Left lung (tissue), 14 donors: ENCODE measurements around the gene OR51A2. TPM values are rescaled to one million over a fixed set of nuclear protein-coding genes. Genes with fewer than 3 reads are reported as not detected.
"Not testable (repeated sequence)": the region's sequence is repeated elsewhere in the genome, so short reads cannot be mapped to it uniquely, and the experiment has no call there.

Source experiments
- ATAC-seq: fragments of 200-7000 bp; cut with Tn5 transposase; one replicate; pipeline ENCODE4 v1.9.1; 2020; ENCODE audit warnings: moderate library complexity
- DNase-seq, 4 donors: peaks; one replicate each; pipeline ENCODE4 v3.0.0-alpha.2; 2013 to 2020
- H3K27ac ChIP-seq, 2 donors: fragments of 200-600 bp; sonication (generic) in 1 of 2; one replicate each; pipeline versions ENCODE4 v1.5.0 to v1.8.0; 2020 to 2021
- H3K27me3 ChIP-seq, 2 donors: fragments of 200-600 bp; sonication (generic) in 1 of 2; one replicate each; pipeline versions ENCODE4 v1.5.0 to v1.8.0; 2020 to 2021
- H3K36me3 ChIP-seq, 2 donors: fragments of 200-600 bp; sonication (generic) in 1 of 2; one replicate each; pipeline versions ENCODE4 v1.5.0 to v1.8.0; 2020 to 2021
- H3K4me1 ChIP-seq, 2 donors: fragments of 200-600 bp; one replicate each; pipeline ENCODE4 v1.8.0; 2021
- H3K4me3 ChIP-seq, 2 donors: fragments of 200-600 bp; sonication (generic) in 1 of 2; one replicate each; pipeline versions ENCODE4 v1.5.0 to v1.8.0; 2020 to 2021; ENCODE audit warnings: mild to moderate bottlenecking in 1 of 2
- H3K9me3 ChIP-seq, 2 donors: fragments of 200-600 bp; sonication (generic) in 1 of 2; one replicate each; pipeline versions ENCODE4 v1.5.0 to v1.8.0; 2020 to 2021
- intact Hi-C, 2 donors: fragments of 100-400 bp; cut with DNase I; formaldehyde crosslinking; loops; one replicate each; pipeline versions ENCODE4 v1.11.2 to v1.14.2; 2022
- long read RNA-seq, 12 donors: library from polyadenylated mRNA in 2 of 12; unstranded in 2 of 12; transcript quantifications; one replicate each; pipeline ENCODE4 v2.0.0 and lab custom pipeline, GENCODE V29; 2019 to 2026
- polyA plus RNA-seq, 6 donors: library from polyadenylated mRNA; unstranded; fragments of 120-200 nt; gene quantifications; one replicate each; pipeline ENCODE4 v1.2.1, GENCODE V29; 2013; ENCODE audit not compliant: insufficient read length in 6 of 6
- total RNA-seq, 2 donors: library from RNA; stranded (reverse); fragmentation: NEBNext Ultra II Directional; extraction: Animal tissue kit (Norgen Biotek cat#: 25700); gene quantifications; one replicate each; pipeline ENCODE4 v1.2.1, GENCODE V29; 2021
- TF ChIP-seq, protein P1 (sequence below), 2 donors: fragments of 200-600 bp; sonication (generic) in 1 of 2; IDR thresholded peaks; one replicate each; pipeline versions ENCODE4 v1.5.0 to v1.8.0; 2021; ENCODE audit warnings: antibody characterized with exemption in 2 of 2
- donor health status: DM: no; HTN: yes; CAD: no.
- donor health status: DM: no; HTN: no; CAD: no.

Gene OR51A2, protein sequence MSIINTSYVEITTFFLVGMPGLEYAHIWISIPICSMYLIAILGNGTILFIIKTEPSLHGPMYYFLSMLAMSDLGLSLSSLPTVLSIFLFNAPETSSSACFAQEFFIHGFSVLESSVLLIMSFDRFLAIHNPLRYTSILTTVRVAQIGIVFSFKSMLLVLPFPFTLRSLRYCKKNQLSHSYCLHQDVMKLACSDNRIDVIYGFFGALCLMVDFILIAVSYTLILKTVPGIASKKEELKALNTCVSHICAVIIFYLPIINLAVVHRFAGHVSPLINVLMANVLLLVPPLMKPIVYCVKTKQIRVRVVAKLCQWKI
- total RNA-seq (not detected), polyA plus RNA-seq (not detected)
- long read RNA-seq, donor 1: 0 reads
- long read RNA-seq, donor 2: 0 reads
- long read RNA-seq, donor 3: 0 reads
- long read RNA-seq, donor 4: 0 reads
- long read RNA-seq, donor 5: 0 reads
- long read RNA-seq, donor 6: 0 reads
- long read RNA-seq, donor 7: 0 reads
- long read RNA-seq, donor 8: 0 reads
- long read RNA-seq, donor 9: 0 reads
- long read RNA-seq, donor 10: 0 reads
- long read RNA-seq, donor 11: 0 reads
- long read RNA-seq, donor 12: 0 reads

GRCh38 chr11:4955613-4956012 is at the start of gene OR51A2:
Gene OR51A2, minus strand, starts transcription at chr11:4955713. Its CDS starts 0 bp downstream, at chr11:4955713.
- H3K27me3 ChIP-seq, H3K4me1 ChIP-seq, H3K27ac ChIP-seq, H3K9me3 ChIP-seq, ATAC-seq, H3K36me3 ChIP-seq, intact Hi-C loops, H3K4me3 ChIP-seq, DNase-seq: not testable (repeated sequence)

GRCh38 chr11:5004424-5005274 is 49.1 kb upstream of the OR51A2 start:
- Histone ChIP-seq H3K27ac (no peak overlapping the region), H3K4me3 (no peak overlapping the region), H3K27me3 (no peaks in the 10 kb centered on the region), H3K9me3 (no peaks in the 10 kb centered on the region), H3K4me1 (no peaks in the 10 kb centered on the region), H3K36me3 (no peaks in the 10 kb centered on the region)
- ATAC-seq: peak; percentile 76
- TF ChIP-seq, protein P1, sequence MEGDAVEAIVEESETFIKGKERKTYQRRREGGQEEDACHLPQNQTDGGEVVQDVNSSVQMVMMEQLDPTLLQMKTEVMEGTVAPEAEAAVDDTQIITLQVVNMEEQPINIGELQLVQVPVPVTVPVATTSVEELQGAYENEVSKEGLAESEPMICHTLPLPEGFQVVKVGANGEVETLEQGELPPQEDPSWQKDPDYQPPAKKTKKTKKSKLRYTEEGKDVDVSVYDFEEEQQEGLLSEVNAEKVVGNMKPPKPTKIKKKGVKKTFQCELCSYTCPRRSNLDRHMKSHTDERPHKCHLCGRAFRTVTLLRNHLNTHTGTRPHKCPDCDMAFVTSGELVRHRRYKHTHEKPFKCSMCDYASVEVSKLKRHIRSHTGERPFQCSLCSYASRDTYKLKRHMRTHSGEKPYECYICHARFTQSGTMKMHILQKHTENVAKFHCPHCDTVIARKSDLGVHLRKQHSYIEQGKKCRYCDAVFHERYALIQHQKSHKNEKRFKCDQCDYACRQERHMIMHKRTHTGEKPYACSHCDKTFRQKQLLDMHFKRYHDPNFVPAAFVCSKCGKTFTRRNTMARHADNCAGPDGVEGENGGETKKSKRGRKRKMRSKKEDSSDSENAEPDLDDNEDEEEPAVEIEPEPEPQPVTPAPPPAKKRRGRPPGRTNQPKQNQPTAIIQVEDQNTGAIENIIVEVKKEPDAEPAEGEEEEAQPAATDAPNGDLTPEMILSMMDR (IDR thresholded peaks at IDR 0.05): peak; percentile 25 to 42
- intact Hi-C loops: loop anchor here in 1 of 2 donors (5.0 kb wide), 1 partner anchor 362 kb away; the partner anchor contains the start of gene OR51E1
- peak in 3 of 4 donors; percentile 30 to 67 (median 38) for DNase-seq

GRCh38 chr11:4994551-4994950 is 39.0 kb upstream of the OR51A2 start, which contains the start of gene OR51L1:
Gene OR51L1, plus strand, starts transcription at chr11:4994851. Its CDS starts 4,132 bp downstream, at chr11:4998983.
- Histone ChIP-seq H3K4me1 (no peaks in the 10 kb centered on the region), H3K27ac (no peak within 1 kb of the TSS), H3K4me3 (no peak within 1 kb of the TSS), H3K27me3 (no peaks in the 10 kb centered on the region), H3K9me3 (no peaks in the 10 kb centered on the region), H3K36me3 (no peaks in the 10 kb centered on the region)
- no peak for DNase-seq
- intact Hi-C loops: no loop called here
- ATAC-seq: no peak
- TF ChIP-seq, protein P1 (IDR thresholded peaks at IDR 0.05): no peak

DNA sequence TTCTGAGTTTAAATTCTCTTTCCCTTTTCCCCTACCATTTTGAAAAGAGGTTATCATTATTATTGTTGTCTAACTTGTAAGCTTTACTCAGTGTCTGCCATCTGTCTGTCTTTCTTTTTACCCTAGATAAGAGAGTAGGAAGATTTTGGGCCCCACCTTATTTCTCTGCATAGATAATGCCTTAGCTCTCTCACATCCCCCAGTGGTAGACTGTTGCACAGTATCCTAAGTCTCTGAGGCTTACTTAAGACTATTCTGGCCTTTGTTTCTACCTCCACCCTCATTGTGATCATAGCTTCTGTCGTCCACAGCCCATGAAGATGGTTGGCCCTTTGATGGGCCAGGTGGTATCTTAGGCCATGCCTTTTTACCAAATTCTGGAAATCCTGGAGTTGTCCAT is 35.5 kb upstream of the OR51A2 start:
- intact Hi-C loops: no loop called here
- no peak overlapping the region for H3K27ac ChIP-seq
- H3K4me1 ChIP-seq: no peaks in the 10 kb centered on the region
- no peaks in the 10 kb centered on the region for H3K27me3 ChIP-seq
- ATAC-seq (no peak), DNase-seq (no peak)
- H3K9me3 ChIP-seq: no peaks in the 10 kb centered on the region
- no peak overlapping the region for H3K4me3 ChIP-seq
- TF ChIP-seq, protein P1 (IDR thresholded peaks at IDR 0.05): no peak
- no peaks in the 10 kb centered on the region for H3K36me3 ChIP-seq

- DNase-seq (peak in 1 of 4 donors; percentile 62), ATAC-seq (peak; percentile 95)
- no peaks in the 10 kb centered on the region for H3K27me3 ChIP-seq
- no peak overlapping the region for H3K27ac ChIP-seq
- TF ChIP-seq, protein P1 (IDR thresholded peaks at IDR 0.05): no peak
- H3K4me1 ChIP-seq: no peaks in the 10 kb centered on the region
- no peak overlapping the region for H3K4me3 ChIP-seq
- intact Hi-C loops: no loop called here
- H3K36me3 ChIP-seq: no peaks in the 10 kb centered on the region
- H3K9me3 ChIP-seq: no peaks in the 10 kb centered on the region
Observed at GRCh38 chr11:4983841-4984240, 28.3 kb upstream of the OR51A2 start.
